Neural progenitor cell (in vitro differentiated cells): ENCODE measurements around the gene PRR33. TPM values are rescaled to one million over a fixed set of nuclear protein-coding genes. Genes with fewer than 3 reads are reported as not detected.

Experiments used
- DNase-seq: peaks from one replicate; pipeline ENCODE4 v3.0.0-alpha.2; 2016; ENCODE audit warnings: low spot score
- H2AFZ ChIP-seq: fragments of 200-600 bp; sonication (generic); replicated peaks from 2 replicates; pipeline ENCODE4 v1.6.1; 2016; ENCODE audit warnings: antibody characterized with exemption
- H3F3A ChIP-seq: fragments of 200-600 bp; sonication (generic); 2 replicates; pipeline ENCODE4 v1.6.1; 2016; ENCODE audit warnings: antibody characterized with exemption, low read depth
- H3K27ac ChIP-seq: fragments of 200-600 bp; sonication (generic); 2 replicates; pipeline ENCODE4 v1.5.1; 2016; ENCODE audit warnings: mild to moderate bottlenecking
- H3K27me3 ChIP-seq: fragments of 200-600 bp; sonication (generic); 2 replicates; pipeline ENCODE4 v1.6.1; 2016; ENCODE audit warnings: mild to moderate bottlenecking, moderate library complexity
- H3K36me3 ChIP-seq: fragments of 200-600 bp; sonication (generic); 2 replicates; pipeline ENCODE4 v1.5.1; 2016
- H3K4me1 ChIP-seq: fragments of 200-600 bp; sonication (generic); 2 replicates; pipeline ENCODE4 v1.6.1; 2016; ENCODE audit warnings: mixed run types
- H3K4me2 ChIP-seq: fragments of 200-600 bp; sonication (generic); 2 replicates; pipeline ENCODE4 v1.6.1; 2016
- H3K4me3 ChIP-seq: fragments of 200-600 bp; sonication (generic); 2 replicates; pipeline ENCODE4 v1.5.1; 2016
- H3K79me2 ChIP-seq: fragments of 200-600 bp; sonication (generic); 2 replicates; pipeline ENCODE4 v1.6.1; 2016; ENCODE audit warnings: low read depth
- H3K9ac ChIP-seq: fragments of 200-600 bp; sonication (generic); 2 replicates; pipeline ENCODE4 v1.6.1; 2016
- H3K9me3 ChIP-seq: fragments of 200-600 bp; sonication (generic); 2 replicates; pipeline ENCODE4 v1.5.1; 2016; ENCODE audit warnings: low read depth
- H4K20me1 ChIP-seq: fragments of 200-600 bp; sonication (generic); 2 replicates; pipeline ENCODE4 v1.6.1; 2016; ENCODE audit warnings: low read depth
- H3K27ac Mint-ChIP-seq: 3 replicates; pipeline ENCODE4 v1.8.0; 2021; ENCODE audit warnings: mixed read lengths
- H3K27me3 Mint-ChIP-seq: 2 replicates; pipeline ENCODE4 v1.8.0; 2022; ENCODE audit warnings: low read depth, mild to moderate bottlenecking, inconsistent platforms, moderate library complexity, mixed read lengths; ENCODE audit not compliant: insufficient read depth
- H3K36me3 Mint-ChIP-seq: 3 replicates; pipeline ENCODE4 v1.8.0; 2021; ENCODE audit warnings: mixed read lengths
- H3K4me1 Mint-ChIP-seq: 3 replicates; pipeline ENCODE4 v1.8.0; 2021; ENCODE audit warnings: mixed read lengths
- H3K4me3 Mint-ChIP-seq: 3 replicates; pipeline ENCODE4 v1.8.0; 2021; ENCODE audit warnings: mild to moderate bottlenecking, moderate library complexity, mixed read lengths
- H3K9me3 Mint-ChIP-seq: 3 replicates; pipeline ENCODE4 v1.8.0; 2020; ENCODE audit warnings: mixed read lengths
- EZH2 ChIP-seq: fragments of 200-600 bp; sonication (generic); IDR thresholded peaks from 2 replicates; pipeline ENCODE4 v1.6.1; 2017; ENCODE audit warnings: antibody characterized with exemption, mild to moderate bottlenecking, moderate library complexity
- EZH2phosphoT487 ChIP-seq: fragments of 200-600 bp; sonication (generic); IDR thresholded peaks from 2 replicates; pipeline ENCODE4 v1.6.1; 2017; ENCODE audit warnings: antibody characterized with exemption
- total RNA-seq: library from RNA; depleted of rRNA; stranded (reverse); fragments of >200 nt; gene quantifications from 2 replicates; pipeline ENCODE4 v1.2.3, GENCODE V29; 2015; ENCODE audit warnings: low replicate concordance
- TF ChIP-seq, protein P1 (sequence below): fragments of 200-600 bp; sonication (generic); IDR thresholded peaks from 2 replicates; pipeline ENCODE4 v1.5.1; 2017; ENCODE audit warnings: antibody characterized with exemption, mild to moderate bottlenecking

Gene PRR33
- total RNA-seq, 1 donor from 2014 or later = not detected

GRCh38 chr11:1855886-1856265, 35.8 kb downstream of the PRR33 start:
- H3K27me3 Mint-ChIP-seq = peaks cover 2% of the 10 kb centered on the region
- Histone ChIP-seq H3K36me3 (no peaks in the 10 kb centered on the region), H3K4me2 (no peak overlapping the region), H4K20me1 (no peaks in the 10 kb centered on the region), H3F3A (no peaks in the 10 kb centered on the region), H3K9ac (no peak overlapping the region), H3K9me3 (no peaks in the 10 kb centered on the region), H3K4me1 (peaks cover 8% of the 10 kb centered on the region), H3K79me2 (no peaks in the 10 kb centered on the region), H3K27ac (no peak overlapping the region), H2AFZ (no peak overlapping the region), H3K4me3 (no peak overlapping the region), H3K27me3 (peaks cover 8% of the 10 kb centered on the region)
- H3K4me1 Mint-ChIP-seq = no peaks in the 10 kb centered on the region
- DNase-seq = no peak
- TF ChIP-seq EZH2phosphoT487 = no peak
- TF ChIP-seq, protein P1, sequence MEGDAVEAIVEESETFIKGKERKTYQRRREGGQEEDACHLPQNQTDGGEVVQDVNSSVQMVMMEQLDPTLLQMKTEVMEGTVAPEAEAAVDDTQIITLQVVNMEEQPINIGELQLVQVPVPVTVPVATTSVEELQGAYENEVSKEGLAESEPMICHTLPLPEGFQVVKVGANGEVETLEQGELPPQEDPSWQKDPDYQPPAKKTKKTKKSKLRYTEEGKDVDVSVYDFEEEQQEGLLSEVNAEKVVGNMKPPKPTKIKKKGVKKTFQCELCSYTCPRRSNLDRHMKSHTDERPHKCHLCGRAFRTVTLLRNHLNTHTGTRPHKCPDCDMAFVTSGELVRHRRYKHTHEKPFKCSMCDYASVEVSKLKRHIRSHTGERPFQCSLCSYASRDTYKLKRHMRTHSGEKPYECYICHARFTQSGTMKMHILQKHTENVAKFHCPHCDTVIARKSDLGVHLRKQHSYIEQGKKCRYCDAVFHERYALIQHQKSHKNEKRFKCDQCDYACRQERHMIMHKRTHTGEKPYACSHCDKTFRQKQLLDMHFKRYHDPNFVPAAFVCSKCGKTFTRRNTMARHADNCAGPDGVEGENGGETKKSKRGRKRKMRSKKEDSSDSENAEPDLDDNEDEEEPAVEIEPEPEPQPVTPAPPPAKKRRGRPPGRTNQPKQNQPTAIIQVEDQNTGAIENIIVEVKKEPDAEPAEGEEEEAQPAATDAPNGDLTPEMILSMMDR = no peak
- no peak for TF ChIP-seq EZH2
- H3K36me3 Mint-ChIP-seq = no peaks in the 10 kb centered on the region
- peak overlapping the region; percentile 88 for H3K27ac Mint-ChIP-seq
- no peaks in the 10 kb centered on the region for H3K9me3 Mint-ChIP-seq
- no peak overlapping the region for H3K4me3 Mint-ChIP-seq

- peaks cover 2% of the 10 kb centered on the region for H3K27me3 Mint-ChIP-seq
- Histone ChIP-seq H3K9ac (no peak overlapping the region), H3K36me3 (no peaks in the 10 kb centered on the region), H4K20me1 (no peaks in the 10 kb centered on the region), H3K27ac (no peak overlapping the region), H3K4me2 (no peak overlapping the region), H3F3A (no peaks in the 10 kb centered on the region), H3K9me3 (no peaks in the 10 kb centered on the region), H2AFZ (no peak overlapping the region), H3K27me3 (peaks cover 2% of the 10 kb centered on the region), H3K79me2 (no peaks in the 10 kb centered on the region), H3K4me1 (peaks cover 8% of the 10 kb centered on the region), H3K4me3 (no peak overlapping the region)
- no peaks in the 10 kb centered on the region for H3K36me3 Mint-ChIP-seq
- TF ChIP-seq EZH2 (no peak), EZH2phosphoT487 (no peak)
- TF ChIP-seq, protein P1 = peak; percentile 15
- no peak overlapping the region for H3K27ac Mint-ChIP-seq
- no peak overlapping the region for H3K4me3 Mint-ChIP-seq
- no peak for DNase-seq
- no peaks in the 10 kb centered on the region for H3K4me1 Mint-ChIP-seq
- H3K9me3 Mint-ChIP-seq = no peaks in the 10 kb centered on the region
Observed at GRCh38 chr11:1854949-1855885, 36.5 kb downstream of the PRR33 start.

DNA sequence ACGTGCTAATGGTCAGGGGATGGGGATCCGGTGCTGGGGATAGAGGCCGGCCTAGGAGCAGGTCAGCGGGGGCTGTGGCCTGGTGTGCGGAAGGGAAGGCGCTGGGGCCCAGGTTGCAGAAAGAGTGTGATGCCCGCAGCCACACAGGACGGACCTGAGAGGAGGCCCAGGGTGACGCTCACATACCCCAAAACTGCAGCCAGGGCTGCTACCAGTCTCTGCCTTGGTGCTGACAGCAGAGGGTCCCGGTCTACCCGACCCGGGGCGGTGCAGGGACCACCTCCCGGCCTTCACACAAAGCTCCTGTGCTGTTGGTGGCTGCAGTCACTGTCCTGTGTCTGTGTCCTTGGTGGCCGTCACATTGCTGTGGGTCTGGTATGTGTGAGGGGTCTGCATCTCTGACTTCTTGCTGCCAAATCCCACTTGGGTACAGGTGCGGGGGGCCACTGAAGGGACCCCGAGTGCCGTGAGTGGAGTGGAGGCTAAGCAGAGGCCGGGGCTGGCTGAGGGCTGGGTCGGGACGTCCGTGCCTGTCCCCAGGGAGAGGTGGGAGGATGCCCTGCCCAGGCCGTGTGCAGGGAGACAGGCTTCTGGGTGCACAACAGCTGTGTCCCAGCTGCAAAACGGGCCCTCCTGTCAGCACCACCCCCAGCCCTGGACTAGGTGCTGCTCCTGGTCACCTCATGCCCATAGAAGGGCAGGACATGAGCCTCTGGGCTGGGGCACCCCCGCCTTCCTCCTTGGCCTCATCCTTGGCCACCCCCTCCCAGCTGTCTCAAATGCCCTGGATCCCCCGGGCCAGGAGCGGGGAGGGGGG, 37.4 kb downstream of the PRR33 start:
- TF ChIP-seq EZH2 (no peak), EZH2phosphoT487 (no peak)
- TF ChIP-seq, protein P1 = no peak
- no peak overlapping the region for H2AFZ ChIP-seq

More for the DNA sequence above, 37.4 kb downstream of the PRR33 start:
- H3K9me3 ChIP-seq = no peaks in the 10 kb centered on the region
- H3F3A ChIP-seq = no peaks in the 10 kb centered on the region
- no peaks in the 10 kb centered on the region for H4K20me1 ChIP-seq
- no peaks in the 10 kb centered on the region for H3K36me3 ChIP-seq
- no peaks in the 10 kb centered on the region for H3K27me3 ChIP-seq
- H3K27ac ChIP-seq = no peak overlapping the region
- no peaks in the 10 kb centered on the region for H3K36me3 Mint-ChIP-seq
- no peaks in the 10 kb centered on the region for H3K9me3 Mint-ChIP-seq
- H3K9ac ChIP-seq = no peak overlapping the region
- no peaks in the 10 kb centered on the region for H3K79me2 ChIP-seq
- DNase-seq = no peak
- H3K27ac Mint-ChIP-seq = no peak overlapping the region
- H3K4me1 Mint-ChIP-seq = no peaks in the 10 kb centered on the region
- H3K4me1 ChIP-seq = peaks cover 8% of the 10 kb centered on the region
- no peak overlapping the region for H3K4me3 Mint-ChIP-seq
- H3K4me2 ChIP-seq = no peak overlapping the region
- no peak overlapping the region for H3K4me3 ChIP-seq
- H3K27me3 Mint-ChIP-seq = peaks cover 5% of the 10 kb centered on the region
